ENCODE data around the gene TMEM128.
"Not testable (repeated sequence)": the region's sequence is repeated elsewhere in the genome, so short reads cannot be mapped to it uniquely, and the experiment has no call there.

TMEM128 gene

GRCh38 chr4:4195354-4195753 is 52.7 kb downstream of the TMEM128 start:
- DNase-seq: no peak

- DNase-seq: not testable (repeated sequence)
These were observed 59.5 kb downstream of the TMEM128 start for GRCh38 chr4:4188557-4188956.

Measured in anterior cingulate cortex (tissue), 58 donors.